Measurements from ENCODE around the gene SMIM15. TPM values are rescaled to one million over a fixed set of nuclear protein-coding genes. Genes with fewer than 3 reads are reported as not detected.
"Not testable (repeated sequence)": the region's sequence is repeated elsewhere in the genome, so short reads cannot be mapped to it uniquely, and the experiment has no call there.

Gene SMIM15
- total and polyA plus RNA-seq, 2 donors (not counting 3 experiments of a cell fraction or from before 2014, with no cell fraction given) = 18.4 to 48.8 TPM

DNA sequence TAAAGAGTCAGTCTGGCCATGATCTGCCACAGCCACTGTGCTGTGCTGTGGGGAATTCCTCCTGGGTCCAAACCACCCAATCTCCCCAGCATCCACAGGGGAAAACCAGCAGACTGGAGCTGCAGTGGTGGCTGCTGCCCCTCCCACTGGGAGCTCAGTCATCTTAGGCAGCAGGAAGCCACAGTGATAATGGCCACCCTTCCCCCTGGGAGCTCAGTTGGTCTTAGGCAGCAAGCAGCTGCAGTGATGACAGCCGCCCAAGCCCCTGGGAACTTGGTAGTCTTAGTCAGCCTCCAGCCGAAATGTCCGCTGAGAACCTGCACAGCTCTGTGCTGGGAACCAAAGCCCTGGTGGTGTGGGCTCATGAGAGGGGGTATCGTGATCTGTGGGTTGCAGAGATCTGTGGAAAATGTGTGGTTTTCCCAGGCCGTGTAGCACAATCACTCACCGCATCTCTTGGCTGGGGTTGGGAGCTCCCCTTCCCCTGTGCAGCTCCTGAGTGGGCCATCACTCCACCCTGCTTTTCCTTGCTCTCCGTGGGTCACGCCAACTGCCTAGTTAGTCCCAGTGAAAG lies 38.4 kb upstream of the SMIM15 start:
- no peak for TF ChIP-seq FOS (IDR thresholded peaks at IDR 0.05; ENCODE audit: borderline replicate concordance, insufficient read depth, low read length)
- TF ChIP-seq, protein P1, sequence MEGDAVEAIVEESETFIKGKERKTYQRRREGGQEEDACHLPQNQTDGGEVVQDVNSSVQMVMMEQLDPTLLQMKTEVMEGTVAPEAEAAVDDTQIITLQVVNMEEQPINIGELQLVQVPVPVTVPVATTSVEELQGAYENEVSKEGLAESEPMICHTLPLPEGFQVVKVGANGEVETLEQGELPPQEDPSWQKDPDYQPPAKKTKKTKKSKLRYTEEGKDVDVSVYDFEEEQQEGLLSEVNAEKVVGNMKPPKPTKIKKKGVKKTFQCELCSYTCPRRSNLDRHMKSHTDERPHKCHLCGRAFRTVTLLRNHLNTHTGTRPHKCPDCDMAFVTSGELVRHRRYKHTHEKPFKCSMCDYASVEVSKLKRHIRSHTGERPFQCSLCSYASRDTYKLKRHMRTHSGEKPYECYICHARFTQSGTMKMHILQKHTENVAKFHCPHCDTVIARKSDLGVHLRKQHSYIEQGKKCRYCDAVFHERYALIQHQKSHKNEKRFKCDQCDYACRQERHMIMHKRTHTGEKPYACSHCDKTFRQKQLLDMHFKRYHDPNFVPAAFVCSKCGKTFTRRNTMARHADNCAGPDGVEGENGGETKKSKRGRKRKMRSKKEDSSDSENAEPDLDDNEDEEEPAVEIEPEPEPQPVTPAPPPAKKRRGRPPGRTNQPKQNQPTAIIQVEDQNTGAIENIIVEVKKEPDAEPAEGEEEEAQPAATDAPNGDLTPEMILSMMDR (IDR thresholded peaks at IDR 0.05; ENCODE audit: extremely low read depth in 1 of 2, insufficient read depth in 1 of 2, low read depth in 1 of 2, low read length in 2 of 2) = no peak

DNA sequence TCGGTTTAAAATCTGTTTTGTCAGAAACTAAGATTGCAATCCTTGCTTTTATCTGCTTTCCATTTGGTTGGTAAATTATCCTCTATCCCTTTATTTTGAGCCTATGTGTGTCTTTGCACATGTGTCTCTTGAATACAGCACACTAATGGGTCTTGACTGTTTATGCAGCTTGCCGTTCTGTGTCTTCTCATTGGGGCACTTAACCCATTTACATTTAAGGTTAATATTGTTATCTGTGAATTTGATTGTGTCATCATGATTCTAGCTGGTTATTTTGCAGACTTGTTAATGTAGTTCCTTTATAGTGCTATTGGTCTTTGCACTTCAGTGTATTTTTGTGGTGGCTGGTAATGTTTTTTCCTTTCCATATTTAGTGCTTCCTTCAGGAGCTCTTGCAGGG lies 36.3 kb upstream of the SMIM15 start:
- no peak overlapping the region for H2AFZ ChIP-seq (ENCODE audit: low read depth, low read length)
- no peaks in the 10 kb centered on the region for H3K4me1 ChIP-seq (ENCODE audit: control insufficient read depth, extremely low read depth, insufficient read depth, low read length)
- no peaks in the 10 kb centered on the region for H3K36me3 ChIP-seq (ENCODE audit: control insufficient read depth in 2 of 2, extremely low read depth in 1 of 2, insufficient read depth in 2 of 2, low read length in 2 of 2)
- TF ChIP-seq MYC (IDR thresholded peaks at IDR 0.05; ENCODE audit: low read depth, low read length) = no peak
- no peak overlapping the region for H3K4me3 ChIP-seq (replicated peaks in 1 of 3; ENCODE audit: insufficient read depth in 1 of 3, low read depth in 1 of 3, low read length in 3 of 3)
- no peak for FAIRE-seq
- no TSS peak for BruUV-seq (replicated peaks)
- dilution Hi-C loops (cut with MboI; ENCODE audit: extremely low pct_ligation_motif_present, low sequenced_read_pairs) (no loop called here), intact Hi-C loops (cut with micrococcal nuclease) (no loop called here)
- no peak for DNase-seq (ENCODE audit: low read depth, low spot score)
- no peak overlapping the region for H3K9ac ChIP-seq (replicated peaks; ENCODE audit: extremely low read depth, insufficient read depth, low read length)
- no peaks in the 10 kb centered on the region for H4K20me1 ChIP-seq (replicated peaks; ENCODE audit: control insufficient read depth, extremely low read depth, insufficient read depth, low read length)
- no peak overlapping the region for H3K4me2 ChIP-seq (ENCODE audit: insufficient read depth, low read length)
- ChIA-PET CTCF (no interaction called here), POLR2A (no interaction called here)
- H3K27ac ChIP-seq (ENCODE audit: insufficient read depth, low read depth, low read length) = no peak overlapping the region
- H3K27me3 ChIP-seq (ENCODE audit: control insufficient read depth in 2 of 2, insufficient read depth in 2 of 2, low read length in 2 of 2) = peaks cover 0 to 4% of the 10 kb centered on the region in 2 experiments
- no peaks in the 10 kb centered on the region for H3K79me2 ChIP-seq (ENCODE audit: control insufficient read depth, insufficient read depth, low read length)
- no peaks in the 10 kb centered on the region for H3K9me3 ChIP-seq (replicated peaks; ENCODE audit: control insufficient read depth, insufficient read depth, low read length)
- H3K9me1 ChIP-seq (replicated peaks; ENCODE audit: control insufficient read depth, extremely low read depth, insufficient read depth, low read length) = no peaks in the 10 kb centered on the region

More for the DNA sequence above, 38.4 kb upstream of the SMIM15 start:
- H3K4me2 ChIP-seq (ENCODE audit: insufficient read depth, low read length) = no peak overlapping the region
- DNase-seq (ENCODE audit: low read depth, low spot score) (no peak), FAIRE-seq (no peak)
- no peaks in the 10 kb centered on the region for H3K36me3 ChIP-seq (ENCODE audit: control insufficient read depth in 2 of 2, extremely low read depth in 1 of 2, insufficient read depth in 2 of 2, low read length in 2 of 2)
- no peaks in the 10 kb centered on the region for H3K9me1 ChIP-seq (replicated peaks; ENCODE audit: control insufficient read depth, extremely low read depth, insufficient read depth, low read length)
- POLR2A ChIA-PET = no interaction called here
- H4K20me1 ChIP-seq (replicated peaks; ENCODE audit: control insufficient read depth, extremely low read depth, insufficient read depth, low read length) = no peaks in the 10 kb centered on the region
- H3K4me1 ChIP-seq (ENCODE audit: control insufficient read depth, extremely low read depth, insufficient read depth, low read length) = no peaks in the 10 kb centered on the region
- CTCF ChIA-PET = interaction anchor here (1.0 kb wide), 1 partner anchor 27 kb away, joined by 3 read pairs; no protein-coding TSS in a partner anchor
- dilution Hi-C loops (cut with MboI; ENCODE audit: extremely low pct_ligation_motif_present, low sequenced_read_pairs) (no loop called here), intact Hi-C loops (cut with micrococcal nuclease) (no loop called here)
- no peak overlapping the region for H3K4me3 ChIP-seq (replicated peaks in 1 of 3; ENCODE audit: insufficient read depth in 1 of 3, low read depth in 1 of 3, low read length in 3 of 3)
- H2AFZ ChIP-seq (ENCODE audit: low read depth, low read length) = no peak overlapping the region
- BruUV-seq (replicated peaks) = no TSS peak
- H3K79me2 ChIP-seq (ENCODE audit: control insufficient read depth, insufficient read depth, low read length) = no peaks in the 10 kb centered on the region
- peaks cover 0 to 4% of the 10 kb centered on the region in 2 experiments for H3K27me3 ChIP-seq (ENCODE audit: control insufficient read depth in 2 of 2, insufficient read depth in 2 of 2, low read length in 2 of 2)
- no peak overlapping the region for H3K27ac ChIP-seq (ENCODE audit: insufficient read depth, low read depth, low read length)
- H3K9me3 ChIP-seq (replicated peaks; ENCODE audit: control insufficient read depth, insufficient read depth, low read length) = no peaks in the 10 kb centered on the region
- H3K9ac ChIP-seq (replicated peaks; ENCODE audit: extremely low read depth, insufficient read depth, low read length) = no peak overlapping the region

DNA sequence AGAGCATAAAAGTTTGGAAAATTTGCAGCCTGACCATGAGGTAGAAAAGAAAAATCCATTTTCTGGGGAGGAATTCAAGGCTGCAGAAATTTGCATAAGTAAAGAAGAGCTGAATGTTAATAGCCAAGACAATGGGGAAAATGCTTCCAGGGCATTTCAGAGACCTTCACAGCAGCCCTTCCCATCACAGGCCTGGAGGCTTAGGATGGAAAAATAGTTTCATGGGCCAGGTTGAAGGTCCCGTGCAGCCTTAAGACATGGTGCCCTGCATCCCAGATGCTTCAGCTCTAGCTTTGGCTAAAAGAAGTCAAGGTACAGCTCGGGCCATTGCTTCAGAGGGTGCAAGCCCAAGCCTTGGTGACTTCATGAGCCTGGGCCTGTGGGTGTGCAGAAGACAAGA lies 25.6 kb upstream of the SMIM15 start:
- POLR2A ChIA-PET; H3K4me1 ChIP-seq (ENCODE audit: control insufficient read depth, extremely low read depth, insufficient read depth, low read length); H3K9me3 ChIP-seq (replicated peaks; ENCODE audit: control insufficient read depth, insufficient read depth, low read length); H3K4me3 ChIP-seq (replicated peaks in 1 of 3; ENCODE audit: insufficient read depth in 1 of 3, low read depth in 1 of 3, low read length in 3 of 3); dilution Hi-C loops (cut with MboI; ENCODE audit: extremely low pct_ligation_motif_present, low sequenced_read_pairs); CTCF ChIA-PET; BruUV-seq (replicated peaks); H3K9me1 ChIP-seq (replicated peaks; ENCODE audit: control insufficient read depth, extremely low read depth, insufficient read depth, low read length); H3K27ac ChIP-seq (ENCODE audit: insufficient read depth, low read depth, low read length); H3K79me2 ChIP-seq (ENCODE audit: control insufficient read depth, insufficient read depth, low read length); H4K20me1 ChIP-seq (replicated peaks; ENCODE audit: control insufficient read depth, extremely low read depth, insufficient read depth, low read length); H2AFZ ChIP-seq (ENCODE audit: low read depth, low read length); H3K9ac ChIP-seq (replicated peaks; ENCODE audit: extremely low read depth, insufficient read depth, low read length); H3K27me3 ChIP-seq (ENCODE audit: control insufficient read depth in 2 of 2, insufficient read depth in 2 of 2, low read length in 2 of 2); intact Hi-C loops (cut with micrococcal nuclease); FAIRE-seq; DNase-seq (ENCODE audit: low read depth, low spot score); H3K4me2 ChIP-seq (ENCODE audit: insufficient read depth, low read length); H3K36me3 ChIP-seq (ENCODE audit: control insufficient read depth in 2 of 2, extremely low read depth in 1 of 2, insufficient read depth in 2 of 2, low read length in 2 of 2): not testable (repeated sequence)
